ENCODE results near the gene RPS5. TPM values are rescaled to one million over a fixed set of nuclear protein-coding genes. Genes with fewer than 3 reads are reported as not detected.

RPS5 gene
- total RNA-seq, 1 donor from 2014 or later, result 4,823 TPM

DNA sequence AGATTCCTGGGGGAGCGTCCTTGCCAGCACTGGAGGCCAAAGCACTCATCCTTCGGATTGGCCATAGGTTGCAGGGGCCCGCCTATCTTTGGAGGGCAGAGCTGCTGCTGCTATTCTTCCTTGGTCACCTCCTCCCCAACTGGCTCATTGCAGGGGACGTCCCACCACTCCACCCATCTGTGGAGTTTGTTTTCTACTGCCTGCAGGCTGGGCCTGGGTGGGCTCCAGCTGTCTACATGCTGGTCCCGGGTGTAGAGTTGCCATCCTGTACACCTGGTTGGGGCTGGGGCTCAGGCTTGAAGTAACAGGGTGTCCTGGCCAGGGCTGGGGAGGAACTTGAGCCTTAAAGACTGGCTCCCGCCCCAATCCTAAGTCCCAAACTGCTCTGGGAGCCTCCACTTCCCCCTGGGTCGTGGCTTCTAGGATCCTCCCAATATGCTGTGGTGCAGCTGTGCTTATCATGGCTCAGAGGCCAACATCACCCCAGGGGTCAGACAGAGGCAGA is 10.5 kb downstream of the RPS5 start:
- TF ChIP-seq, protein P1, sequence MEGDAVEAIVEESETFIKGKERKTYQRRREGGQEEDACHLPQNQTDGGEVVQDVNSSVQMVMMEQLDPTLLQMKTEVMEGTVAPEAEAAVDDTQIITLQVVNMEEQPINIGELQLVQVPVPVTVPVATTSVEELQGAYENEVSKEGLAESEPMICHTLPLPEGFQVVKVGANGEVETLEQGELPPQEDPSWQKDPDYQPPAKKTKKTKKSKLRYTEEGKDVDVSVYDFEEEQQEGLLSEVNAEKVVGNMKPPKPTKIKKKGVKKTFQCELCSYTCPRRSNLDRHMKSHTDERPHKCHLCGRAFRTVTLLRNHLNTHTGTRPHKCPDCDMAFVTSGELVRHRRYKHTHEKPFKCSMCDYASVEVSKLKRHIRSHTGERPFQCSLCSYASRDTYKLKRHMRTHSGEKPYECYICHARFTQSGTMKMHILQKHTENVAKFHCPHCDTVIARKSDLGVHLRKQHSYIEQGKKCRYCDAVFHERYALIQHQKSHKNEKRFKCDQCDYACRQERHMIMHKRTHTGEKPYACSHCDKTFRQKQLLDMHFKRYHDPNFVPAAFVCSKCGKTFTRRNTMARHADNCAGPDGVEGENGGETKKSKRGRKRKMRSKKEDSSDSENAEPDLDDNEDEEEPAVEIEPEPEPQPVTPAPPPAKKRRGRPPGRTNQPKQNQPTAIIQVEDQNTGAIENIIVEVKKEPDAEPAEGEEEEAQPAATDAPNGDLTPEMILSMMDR (IDR thresholded peaks at IDR 0.05; ENCODE audit: insufficient read depth, low read length, severe bottlenecking), result no peak
- Histone ChIP-seq H3K36me3 (ENCODE audit: control insufficient read depth, insufficient read depth, low read length) (peaks cover 9% of the 10 kb centered on the region), H3K4me3 (ENCODE audit: low read depth, low read length) (no peak overlapping the region), H3K27me3 (ENCODE audit: control insufficient read depth, insufficient read depth, low read length) (no peaks in the 10 kb centered on the region)
- DNase-seq (ENCODE audit: low read depth), result no peak
- no peak for FAIRE-seq

DNA sequence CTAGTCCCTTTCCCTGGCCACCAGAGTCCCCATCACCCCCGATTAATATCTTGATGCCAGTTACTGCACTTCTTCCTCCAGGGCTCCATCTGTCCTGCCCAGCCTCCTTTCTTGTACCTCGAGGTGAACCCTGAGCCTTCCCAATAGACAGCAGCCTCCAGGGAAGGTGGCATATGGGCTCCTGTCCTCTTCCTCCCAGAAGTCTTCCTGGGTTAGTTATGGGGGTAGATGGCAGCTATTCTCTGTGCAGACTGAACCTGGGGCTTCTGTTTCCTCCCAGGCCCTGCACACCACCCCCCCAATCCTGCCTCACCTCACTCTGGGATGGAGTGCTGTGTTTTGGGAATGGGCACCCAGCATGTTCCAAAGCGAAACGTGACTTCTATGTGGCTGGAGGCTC is 11.0 kb downstream of the RPS5 start:
- no peak for FAIRE-seq
- TF ChIP-seq, protein P1 (IDR thresholded peaks at IDR 0.05; ENCODE audit: insufficient read depth, low read length, severe bottlenecking), result no peak
- H3K36me3 ChIP-seq (ENCODE audit: control insufficient read depth, insufficient read depth, low read length), result peaks cover 5% of the 10 kb centered on the region
- no peaks in the 10 kb centered on the region for H3K27me3 ChIP-seq (ENCODE audit: control insufficient read depth, insufficient read depth, low read length)
- DNase-seq (ENCODE audit: low read depth), result no peak
- no peak overlapping the region for H3K4me3 ChIP-seq (ENCODE audit: low read depth, low read length)

DNA sequence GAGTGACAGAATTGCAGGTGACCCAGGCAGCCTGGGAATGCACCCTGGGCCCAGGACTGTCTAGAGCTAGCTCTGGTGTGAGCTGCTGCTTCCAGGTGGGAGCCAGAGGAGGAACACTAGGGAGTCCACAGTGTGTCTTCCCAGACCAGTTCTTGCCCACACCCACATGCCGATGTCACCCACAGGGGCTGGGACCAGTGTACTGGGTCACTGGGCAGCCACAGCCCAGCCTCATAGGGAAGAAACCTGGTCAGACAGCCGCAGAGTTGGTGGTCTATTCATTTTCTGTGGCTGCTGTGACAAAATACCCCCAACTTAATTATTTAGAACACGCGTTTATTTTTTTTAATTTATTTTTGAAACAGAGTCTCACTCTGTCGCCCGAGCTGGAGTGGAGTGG is 11.5 kb downstream of the RPS5 start:
- Histone ChIP-seq H3K27me3 (ENCODE audit: control insufficient read depth, insufficient read depth, low read length) (no peaks in the 10 kb centered on the region), H3K4me3 (ENCODE audit: low read depth, low read length) (no peak overlapping the region), H3K36me3 (ENCODE audit: control insufficient read depth, insufficient read depth, low read length) (peaks cover 2% of the 10 kb centered on the region)
- TF ChIP-seq, protein P1 (IDR thresholded peaks at IDR 0.05; ENCODE audit: insufficient read depth, low read length, severe bottlenecking), result no peak
- no peak for DNase-seq (ENCODE audit: low read depth)
- no peak for FAIRE-seq

DNA sequence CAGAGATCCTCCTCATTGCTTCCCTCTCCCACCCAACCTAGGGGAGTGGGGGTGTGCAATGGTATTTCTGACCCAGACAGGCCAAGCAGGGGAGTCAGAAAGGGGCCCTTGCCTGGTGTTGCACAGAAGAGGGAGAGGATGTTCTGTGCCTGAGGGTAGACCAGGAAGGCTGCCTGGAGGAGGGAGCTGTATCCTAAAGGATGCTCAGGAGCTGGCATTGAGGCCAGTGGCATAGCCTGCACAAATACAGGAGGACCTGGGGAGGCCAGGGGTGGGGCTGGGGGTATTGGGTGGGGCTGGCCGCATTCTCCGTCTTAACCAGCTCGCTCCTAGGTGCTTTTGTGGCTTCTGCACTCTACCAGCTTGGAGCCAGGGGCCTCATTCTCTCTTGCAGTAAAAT is 12.8 kb downstream of the RPS5 start:
- Histone ChIP-seq H3K27me3 (ENCODE audit: control insufficient read depth, insufficient read depth, low read length) (no peaks in the 10 kb centered on the region), H3K36me3 (ENCODE audit: control insufficient read depth, insufficient read depth, low read length) (no peaks in the 10 kb centered on the region), H3K4me3 (ENCODE audit: low read depth, low read length) (no peak overlapping the region)
- FAIRE-seq (no peak), DNase-seq (ENCODE audit: low read depth) (no peak)
- TF ChIP-seq, protein P1 (IDR thresholded peaks at IDR 0.05; ENCODE audit: insufficient read depth, low read length, severe bottlenecking), result no peak

DNA sequence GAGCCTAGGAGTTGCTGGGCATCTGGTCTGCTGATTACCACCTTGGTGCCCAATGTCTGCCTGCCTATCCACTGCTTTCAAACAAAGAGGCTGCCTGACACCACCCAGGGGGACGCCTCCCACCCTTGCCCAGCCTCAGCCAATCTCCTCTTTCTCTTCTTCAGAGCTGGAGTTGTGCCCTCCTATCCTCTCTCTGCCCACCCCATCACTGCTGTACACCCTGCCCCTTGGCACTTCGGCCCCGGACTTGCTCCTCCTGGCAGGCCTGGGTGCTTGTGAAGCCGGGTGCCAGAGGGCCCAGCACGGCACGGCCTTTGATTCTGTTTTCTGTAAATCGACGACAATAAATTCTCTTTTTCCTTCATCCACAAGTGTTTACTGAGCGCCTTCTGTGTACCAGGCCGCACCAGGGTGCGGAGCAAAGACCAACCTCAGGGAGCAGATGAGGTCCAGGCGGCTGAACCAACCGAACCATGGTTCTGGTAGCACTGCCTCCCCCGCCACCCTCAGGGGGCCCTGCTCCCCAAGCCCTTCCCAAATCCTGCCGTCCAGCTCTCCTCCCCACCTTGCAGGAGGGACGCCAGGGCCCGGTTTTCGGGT is 13.3 kb downstream of the RPS5 start:
- no peaks in the 10 kb centered on the region for H3K27me3 ChIP-seq (ENCODE audit: control insufficient read depth, insufficient read depth, low read length)
- DNase-seq (ENCODE audit: low read depth), result no peak
- H3K36me3 ChIP-seq (ENCODE audit: control insufficient read depth, insufficient read depth, low read length), result no peaks in the 10 kb centered on the region
- H3K4me3 ChIP-seq (ENCODE audit: low read depth, low read length), result no peak overlapping the region
- TF ChIP-seq, protein P1 (IDR thresholded peaks at IDR 0.05; ENCODE audit: insufficient read depth, low read length, severe bottlenecking), result no peak
- no peak for FAIRE-seq

Measured in bronchial epithelial cell (primary cell).